GM12878 (cell line): ENCODE data around the gene MAST2. TPM values are rescaled to one million over a fixed set of nuclear protein-coding genes. Genes with fewer than 3 reads are reported as not detected.

Source experiments
- ATAC-seq: fragments of 200-7000 bp; cut with Tn5 transposase; 3 replicates; pipeline ENCODE4 v1.9.1; 2020; ENCODE audit warnings: mild to moderate bottlenecking, moderate library complexity
- BruUV-seq: library from RNA; stranded (reverse); fragments of 400-500 nt; replicated peaks from 2 replicates; lab custom pipeline; 2021; lab: Mats Ljungman, UMichigan
- CTCF ChIA-PET: fragments of 300-600 bp; sonication (Branson Sonifier 250); formaldehyde crosslinking; extraction: SDS; loops from one replicate; lab custom pipeline; 2021; ENCODE audit warnings: inconsistent platforms; lab: Yijun Ruan, JAX
- POLR2A ChIA-PET: fragments of 350-600 bp; formaldehyde crosslinking; extraction: SDS; loops from one replicate; lab custom pipeline; 2021; ENCODE audit warnings: inconsistent platforms; lab: Charles Lee
- RAD21 ChIA-PET: fragments of 300-600 bp; sonication (Branson Sonifier 250); formaldehyde crosslinking; loops from one replicate; lab custom pipeline; 2023; ENCODE audit warnings: antibody characterized with exemption; ENCODE audit not compliant: unreplicated experiment; lab: Charles Lee
- SMC1A ChIA-PET: fragments of 300-600 bp; sonication (Branson Sonifier 250); formaldehyde crosslinking; loops from one replicate; lab custom pipeline; 2023; ENCODE audit not compliant: unreplicated experiment, uncharacterized antibody; lab: Charles Lee
- DNase-seq: peaks from one replicate; pipeline ENCODE4 v3.0.0-alpha.2; 2011; ENCODE audit warnings: low read depth, low spot score
- FAIRE-seq: peaks from 3 replicates; lab custom pipeline; 2011; peaks lifted over from hg19 to GRCh38; lab: Jason Lieb, UNC
- H2AFZ ChIP-seq: 2 replicates; pipeline ENCODE4 v1.6.0; 2011; ENCODE audit warnings: low read depth, low read length, control low read depth; ENCODE audit not compliant: control insufficient read depth
- H3K27ac ChIP-seq: 2 replicates; pipeline ENCODE4 v1.5.1; 2011; ENCODE audit warnings: control low read depth; ENCODE audit not compliant: control insufficient read depth, insufficient read depth
- H3K27me3 ChIP-seq, 2 experiments: replicated peaks in 1 of 2; 2 replicates each; pipeline versions ENCODE4 v1.6.0 to v1.6.1; 2011; ENCODE audit warnings: low read length in 1 of 2; ENCODE audit not compliant: control insufficient read depth in 2 of 2, insufficient read depth in 2 of 2
- H3K36me3 ChIP-seq, 2 experiments: 2 replicates each; pipeline ENCODE4 v1.5.1; 2011; ENCODE audit warnings: low read length in 1 of 2; ENCODE audit not compliant: control insufficient read depth in 2 of 2, insufficient read depth in 2 of 2
- H3K4me1 ChIP-seq: 2 replicates; pipeline ENCODE4 v1.6.1; 2011; ENCODE audit warnings: mild to moderate bottlenecking, low read length, moderate library complexity, mixed read lengths; ENCODE audit not compliant: control insufficient read depth, insufficient read depth
- H3K4me2 ChIP-seq: 2 replicates; pipeline ENCODE4 v1.6.0; 2011; ENCODE audit warnings: control low read depth; ENCODE audit not compliant: control insufficient read depth, insufficient read depth
- H3K4me3 ChIP-seq: fragments of 200-600 bp; sonication (generic); 2 replicates; pipeline ENCODE4 v1.5.1; 2016
- H3K79me2 ChIP-seq: 2 replicates; pipeline ENCODE4 v1.6.0; 2011; ENCODE audit warnings: low read length; ENCODE audit not compliant: control insufficient read depth, insufficient read depth
- H3K9ac ChIP-seq: 2 replicates; pipeline ENCODE4 v1.8.0; 2011; ENCODE audit warnings: low read length, control low read depth, mixed read lengths; ENCODE audit not compliant: control insufficient read depth, insufficient read depth
- H3K9me3 ChIP-seq: replicated peaks from 3 replicates; pipeline ENCODE4 v1.5.1; 2011; ENCODE audit warnings: mild to moderate bottlenecking, low read length; ENCODE audit not compliant: control insufficient read depth, insufficient read depth
- H4K20me1 ChIP-seq: 2 replicates; pipeline ENCODE4 v1.6.0; 2011; ENCODE audit not compliant: control insufficient read depth, insufficient read depth
- ATF7 ChIP-seq: fragments of 450-650 bp; IDR thresholded peaks from 2 replicates; pipeline ENCODE4 v1.6.1; 2016; ENCODE audit warnings: low read depth, mild to moderate bottlenecking
- CBX3 ChIP-seq: fragments of 200-600 bp; sonication (generic); IDR thresholded peaks from 2 replicates; pipeline ENCODE4 v1.6.1; 2016; ENCODE audit warnings: low read depth, borderline replicate concordance
- CBX5 ChIP-seq: sonication (generic); IDR thresholded peaks from 2 replicates; pipeline ENCODE4 v1.6.1; 2016; ENCODE audit warnings: low read depth, moderate library complexity, mild to moderate bottlenecking, inconsistent platforms
- CEBPZ ChIP-seq: fragments of 150-350 bp; IDR thresholded peaks from 2 replicates; pipeline ENCODE4 v1.6.1; 2016; ENCODE audit warnings: low read depth, low read length
- CHD1 ChIP-seq: IDR thresholded peaks from 2 replicates; pipeline ENCODE4 v1.6.1; 2012; ENCODE audit warnings: low read depth, low read length, improper control_type of control experiment
- CREB1 ChIP-seq: IDR thresholded peaks from 2 replicates; pipeline ENCODE4 v1.6.1; 2012; ENCODE audit warnings: low read depth, mild to moderate bottlenecking, inconsistent platforms
- CREM ChIP-seq: IDR thresholded peaks from 2 replicates; pipeline ENCODE4 v1.6.1; 2014; ENCODE audit warnings: antibody characterized with exemption, low read depth
- ETV6 ChIP-seq, 2 experiments: fragments of 450-650 bp in 1 of 2; IDR thresholded peaks in 1 of 2; conservative IDR thresholded peaks in 1 of 2; 2 replicates each; pipeline ENCODE4 v1.6.1; 2014; ENCODE audit warnings: antibody characterized with exemption in 1 of 2, borderline replicate concordance in 1 of 2, low read depth in 1 of 2, mild to moderate bottlenecking in 1 of 2, moderate library complexity in 1 of 2
- EZH2 ChIP-seq: IDR thresholded peaks from 2 replicates; pipeline ENCODE4 v1.6.1; 2012; ENCODE audit warnings: low read depth, mild to moderate bottlenecking, control low read depth, inconsistent platforms, low read length, borderline replicate concordance; ENCODE audit not compliant: control insufficient read depth
- MLLT1 ChIP-seq: fragments of 450-650 bp; IDR thresholded peaks from 2 replicates; pipeline ENCODE4 v1.6.1; 2016; ENCODE audit warnings: mild to moderate bottlenecking
- POLR2AphosphoS2 ChIP-seq: IDR thresholded peaks from 2 replicates; pipeline ENCODE4 v1.6.1; 2011; ENCODE audit warnings: low read depth, mild to moderate bottlenecking, low read length, improper control_type of control experiment, moderate library complexity
- POLR2AphosphoS5 ChIP-seq: IDR thresholded peaks from 2 replicates; pipeline ENCODE4 v1.6.1; 2011; ENCODE audit warnings: mild to moderate bottlenecking, low read length, inconsistent platforms
- STAT1 ChIP-seq: fragments of 450-650 bp; conservative IDR thresholded peaks from 2 replicates; pipeline ENCODE4 v1.6.1; 2014; ENCODE audit warnings: antibody characterized with exemption, mild to moderate bottlenecking
- ZSCAN29 ChIP-seq: fragments of 450-650 bp; IDR thresholded peaks from 2 replicates; pipeline ENCODE4 v1.6.1; 2017; ENCODE audit warnings: mild to moderate bottlenecking, moderate library complexity
- WGBS: methylation state at CpG from one replicate; pipeline ENCODE4 v1.1.6; 2016; ENCODE audit warnings: low lambda C conversion rate; ENCODE audit not compliant: insufficient replicate concordance, insufficient coverage; ENCODE audit errors: missing lambda C conversion rate; 5-methylcytosine and 5-hydroxymethylcytosine counted together
- in situ Hi-C: fragments of 300-500 bp; cut with MboI; formaldehyde crosslinking; loops from 9 replicates; pipeline ENCODE4 v1.14.3; 2018; ENCODE audit warnings: mixed read lengths
- intact Hi-C: fragments of 100-400 bp; cut with micrococcal nuclease; formaldehyde crosslinking; loops from one replicate; pipeline ENCODE4 v1.14.2; 2022; ENCODE audit not compliant: unreplicated experiment
- polyA plus RNA-seq, 11 experiments: library from polyadenylated mRNA; depleted of rRNA in 4 of 11; unstranded in 6 of 11; stranded (reverse) in 5 of 11; fragments of >200 nt; fragmentation: Nextera tagmentation in 4 of 11; fragmentation: Illumina TruSeq in 1 of 11; extraction: Ambion mirVana in 4 of 11; extraction: Trizol in 1 of 11; gene quantifications; 1 replicate in 1 of 11; 2 replicates in 10 of 11; pipeline versions ENCODE4 v1.2.1 to v1.2.3, GENCODE V29; 2011 to 2016; ENCODE audit warnings: inconsistent platforms in 2 of 11, missing spikeins in 2 of 11, low read depth in 1 of 11
- total RNA-seq, 4 experiments: library from RNA; depleted of rRNA in 3 of 4; stranded (reverse); fragments of >200 nt in 3 of 4; fragmentation: Illumina TruSeq in 1 of 4; extraction: Trizol in 1 of 4; gene quantifications; 2 replicates each; pipeline versions ENCODE4 v1.2.1 to v1.2.3, GENCODE V29; 2013 to 2021

MAST2 gene
- total and polyA plus RNA-seq, 10 of the 15 experiments (the other 5 are each of a cell fraction or from before 2014, with no cell fraction given), result 1.0 to 28.7 (median 13.8) TPM

- FAIRE-seq (no peak), ATAC-seq (no peak), DNase-seq (no peak)
- WGBS, result 91% methylated on average over 4 of the region's 4 CpGs
- intact Hi-C loops, result no loop called here
- no peak overlapping the region for H3K4me2 ChIP-seq
- H3K79me2 ChIP-seq, result no peaks in the 10 kb centered on the region
- no peak overlapping the region for H3K27ac ChIP-seq
- H3K9me3 ChIP-seq, result peaks cover 2% of the 10 kb centered on the region; the same call in 2 of the 3 replicates
- in situ Hi-C loops, result no loop called here
- BruUV-seq, result no TSS peak
- H3K4me3 ChIP-seq, result no peak overlapping the region
- ChIA-PET RAD21 (no interaction called here), SMC1A (interaction anchor here (0.9 to 1.3 kb wide), 2 partner anchors 8 to 49 kb away, joined by 3 read pairs; no protein-coding TSS in a partner anchor), POLR2A (no interaction called here), CTCF (no interaction called here)
- TF ChIP-seq ATF7 (no peak), EZH2 (no peak)
- H4K20me1 ChIP-seq, result no peaks in the 10 kb centered on the region
- H3K27me3 ChIP-seq, result no peaks in the 10 kb centered on the region
- no peaks in the 10 kb centered on the region for H3K4me1 ChIP-seq
- H2AFZ ChIP-seq, result no peak overlapping the region
- no peaks in the 10 kb centered on the region for H3K36me3 ChIP-seq
- no peak overlapping the region for H3K9ac ChIP-seq
These were observed 183.8 kb downstream of the MAST2 start for GRCh38 chr1:45987204-45987603.

GRCh38 chr1:45989249-45989648, 185.8 kb downstream of the MAST2 start:
- in situ Hi-C loops (no loop called here), intact Hi-C loops (no loop called here)
- Histone ChIP-seq H3K79me2 (no peaks in the 10 kb centered on the region), H3K4me3 (no peak overlapping the region), H4K20me1 (no peaks in the 10 kb centered on the region), H3K36me3 (no peaks in the 10 kb centered on the region), H3K4me1 (no peaks in the 10 kb centered on the region), H3K4me2 (no peak overlapping the region), H3K9ac (no peak overlapping the region), H2AFZ (no peak overlapping the region), H3K9me3 (peaks cover 2% of the 10 kb centered on the region; the same call in 2 of the 3 replicates), H3K27me3 (no peaks in the 10 kb centered on the region), H3K27ac (no peak overlapping the region)
- no peak for DNase-seq
- no peak for FAIRE-seq
- ChIA-PET POLR2A (no interaction called here), SMC1A (interaction anchor here (0.6 kb wide), 1 partner anchor 127 kb away, joined by 3 read pairs; no protein-coding TSS in a partner anchor), CTCF (no interaction called here), RAD21 (no interaction called here)
- BruUV-seq, result no TSS peak
- no peak for ATAC-seq
- WGBS, result 97% methylated on average over 2 of the region's 2 CpGs
- TF ChIP-seq CREB1, result no peak
- TF ChIP-seq POLR2AphosphoS5, result no peak
- TF ChIP-seq CHD1, result no peak
- TF ChIP-seq CREM, result no peak
- TF ChIP-seq POLR2AphosphoS2, result no peak
- TF ChIP-seq CBX5, result no peak
- TF ChIP-seq CBX3, result no peak
- no peak for TF ChIP-seq STAT1
- TF ChIP-seq CEBPZ, result no peak
- no peak for TF ChIP-seq ZSCAN29
- no peak for TF ChIP-seq MLLT1
- no peak for TF ChIP-seq ETV6 (conservative IDR thresholded peaks at IDR 0.05 in 1 of 2, IDR thresholded peaks at IDR 0.05 in 1 of 2; ENCODE audit: borderline replicate concordance in 1 of 2, low read depth in 1 of 2)
